HepG2 (cell line): ENCODE results near the gene SAMSN1. TPM values are rescaled to one million over a fixed set of nuclear protein-coding genes. Genes with fewer than 3 reads are reported as not detected.

ENCODE experiments used
- ATAC-seq: fragments of 200-7000 bp; cut with Tn5 transposase; 3 replicates; pipeline ENCODE4 v1.9.1; 2020; ENCODE audit warnings: mild to moderate bottlenecking, moderate library complexity
- BruUV-seq: library from RNA; stranded (reverse); fragments of 400-500 nt; replicated peaks from 2 replicates; lab custom pipeline; 2021; lab: Mats Ljungman, UMichigan
- CTCF ChIA-PET: fragments of 300-600 bp; formaldehyde crosslinking; extraction: SDS; loops from one replicate; lab custom pipeline; 2021; ENCODE audit warnings: low total read pairs, inconsistent platforms, low intra/inter-chr PET ratio; lab: Yijun Ruan, JAX
- POLR2A ChIA-PET: fragments of 350-600 bp; sonication (Branson Sonifier 250); formaldehyde crosslinking; loops from one replicate; lab custom pipeline; 2020; ENCODE audit warnings: antibody characterized with exemption, inconsistent platforms; lab: Yijun Ruan, JAX
- DNase-seq: peaks from one replicate; pipeline ENCODE4 v3.0.0-alpha.2; 2015; ENCODE audit warnings: low spot score
- FAIRE-seq: peaks from 3 replicates; lab custom pipeline; 2011; peaks lifted over from hg19 to GRCh38; lab: Jason Lieb, UNC
- H2AFZ ChIP-seq: one replicate; pipeline ENCODE4 v1.6.1; 2011; ENCODE audit warnings: low read length, inconsistent platforms
- H3K27ac ChIP-seq: fragments of 300-600 bp; 3 replicates; pipeline ENCODE4 v1.8.0; 2011; ENCODE audit warnings: mixed run types, mild to moderate bottlenecking, mixed read lengths, low read length, inconsistent platforms; ENCODE audit not compliant: insufficient read depth; ENCODE audit errors: extremely low read length
- H3K27me3 ChIP-seq, 2 experiments: fragments of 200-600 bp in 1 of 2; 2 replicates in 1 of 2; 3 replicates in 1 of 2; pipeline versions ENCODE4 v1.6.0 to v1.8.0; 2011; ENCODE audit warnings: low read length in 2 of 2, mild to moderate bottlenecking in 2 of 2, moderate library complexity in 2 of 2, inconsistent platforms in 1 of 2; ENCODE audit not compliant: insufficient read depth in 2 of 2, control insufficient read depth in 1 of 2
- H3K36me3 ChIP-seq, 2 experiments: fragments of 200-600 bp in 1 of 2; replicated peaks in 1 of 2; 2 replicates in 1 of 2; 3 replicates in 1 of 2; pipeline versions ENCODE4 v1.5.1 to v1.8.0; 2011; ENCODE audit warnings: low read length in 2 of 2, inconsistent platforms in 1 of 2; ENCODE audit not compliant: insufficient read depth in 2 of 2, control insufficient read depth in 1 of 2
- H3K4me1 ChIP-seq: 2 replicates; pipeline ENCODE4 v1.5.1; 2012; ENCODE audit warnings: low read length, inconsistent platforms; ENCODE audit not compliant: insufficient read depth
- H3K4me2 ChIP-seq: 2 replicates; pipeline ENCODE4 v1.6.0; 2011; ENCODE audit warnings: low read depth, low read length, inconsistent platforms
- H3K4me3 ChIP-seq, 3 experiments: fragments of 200-600 bp in 1 of 3; sonication (generic), shearing (Covaris generic) in 1 of 3; replicated peaks in 1 of 3; 2 replicates each; pipeline ENCODE4 v1.5.1; 2011 to 2016; ENCODE audit warnings: low read length in 3 of 3, inconsistent platforms in 2 of 3, low read depth in 2 of 3, mild to moderate bottlenecking in 2 of 3, control low read depth in 1 of 3, mixed read lengths in 1 of 3; ENCODE audit not compliant: insufficient read depth in 1 of 3
- H3K79me2 ChIP-seq: one replicate; pipeline ENCODE4 v1.6.1; 2011; ENCODE audit warnings: low read length, inconsistent platforms; ENCODE audit not compliant: insufficient read depth
- H3K9ac ChIP-seq: 2 replicates; pipeline ENCODE4 v1.6.0; 2011; ENCODE audit warnings: mild to moderate bottlenecking, low read depth, low read length, inconsistent platforms; ENCODE audit not compliant: insufficient read depth
- H3K9me3 ChIP-seq: 2 replicates; pipeline ENCODE4 v1.5.1; 2012; ENCODE audit warnings: mild to moderate bottlenecking, low read length
- H4K20me1 ChIP-seq: 2 replicates; pipeline ENCODE4 v1.6.0; 2011; ENCODE audit warnings: inconsistent platforms, mild to moderate bottlenecking, low read length, moderate library complexity; ENCODE audit not compliant: insufficient read depth
- GATAD1 ChIP-seq: IDR thresholded peaks from 2 replicates; pipeline ENCODE4 v1.6.1; 2016; ENCODE audit warnings: missing genetic modification reagents, missing compliant biosample characterization
- GTF2F1 ChIP-seq: fragments of 150-350 bp; IDR thresholded peaks from 2 replicates; pipeline ENCODE4 v1.6.1; 2014; ENCODE audit warnings: low read length
- MTA1 ChIP-seq: sonication (generic); formaldehyde crosslinking; IDR thresholded peaks from 2 replicates; pipeline ENCODE4 v1.4.0; 2020; ENCODE audit warnings: missing genetic modification reagents, mild to moderate bottlenecking, borderline replicate concordance
- PAWR ChIP-seq: sonication (generic); formaldehyde crosslinking; IDR thresholded peaks from 2 replicates; pipeline ENCODE4 v1.4.0; 2020; ENCODE audit warnings: missing genetic modification reagents, mild to moderate bottlenecking, borderline replicate concordance
- PREB ChIP-seq: sonication (generic); formaldehyde crosslinking; IDR thresholded peaks from 2 replicates; pipeline ENCODE4 v1.4.0; 2020; ENCODE audit warnings: missing genetic modification reagents
- ZBTB21 ChIP-seq: sonication (generic); formaldehyde crosslinking; IDR thresholded peaks from 2 replicates; pipeline ENCODE4 v1.4.0; 2020; ENCODE audit warnings: missing genetic modification reagents
- ZNF160 ChIP-seq: sonication (generic); formaldehyde crosslinking; IDR thresholded peaks from 2 replicates; pipeline ENCODE4 v1.8.0; 2022; ENCODE audit warnings: mild to moderate bottlenecking, inconsistent platforms, missing genetic modification reagents
- ZNF20 ChIP-seq: sonication (generic); formaldehyde crosslinking; IDR thresholded peaks from 2 replicates; pipeline ENCODE4 v1.4.0; 2020; ENCODE audit warnings: mild to moderate bottlenecking, moderate library complexity, missing genetic modification reagents
- ZNF230 ChIP-seq: sonication (generic); formaldehyde crosslinking; IDR thresholded peaks from 2 replicates; pipeline ENCODE4 v1.4.0; 2020; ENCODE audit warnings: mild to moderate bottlenecking, missing genetic modification reagents
- ZNF30 ChIP-seq: sonication (generic); formaldehyde crosslinking; IDR thresholded peaks from 2 replicates; pipeline ENCODE4 v1.5.0; 2020; ENCODE audit warnings: mild to moderate bottlenecking, missing genetic modification reagents
- ZNF543 ChIP-seq: sonication (generic); formaldehyde crosslinking; IDR thresholded peaks from 2 replicates; pipeline ENCODE4 v1.4.0; 2020; ENCODE audit warnings: mild to moderate bottlenecking, missing genetic modification reagents
- ZNF770 ChIP-seq: sonication (generic); formaldehyde crosslinking; IDR thresholded peaks from 2 replicates; pipeline ENCODE4 v1.5.0; 2020; ENCODE audit warnings: mild to moderate bottlenecking, missing genetic modification reagents
- WGBS: methylation state at CpG from one replicate; pipeline ENCODE4 v1.1.6; 2017; ENCODE audit warnings: low lambda C conversion rate; 5-methylcytosine and 5-hydroxymethylcytosine counted together
- in situ Hi-C: cut with HindIII; loops from 2 replicates; pipeline ENCODE4 v1.10.0; 2017; ENCODE audit warnings: low pct_unique_long_range_greater_than_20kb; ENCODE audit not compliant: extremely low pct_ligation_motif_present
- intact Hi-C: fragments of 100-400 bp; cut with micrococcal nuclease; formaldehyde crosslinking; loops from one replicate; pipeline ENCODE4 v1.10.0; 2022; ENCODE audit not compliant: unreplicated experiment
- polyA plus RNA-seq, 8 experiments: library from polyadenylated mRNA; depleted of rRNA in 3 of 8; stranded (reverse) in 7 of 8; unstranded in 1 of 8; fragments of >200 nt; fragmentation: Illumina TruSeq in 4 of 8; extraction: Trizol in 4 of 8; gene quantifications; 2 replicates each; pipeline versions ENCODE4 v1.2.1 to v1.2.3, GENCODE V29; 2011 to 2016; ENCODE audit warnings: low read depth in 4 of 8, missing spikeins in 1 of 8, mixed read lengths in 1 of 8; ENCODE audit not compliant: insufficient read depth in 1 of 8
- total RNA-seq, 5 experiments: library from RNA; depleted of rRNA; stranded (reverse); fragments of >200 nt; fragmentation: Illumina TruSeq; extraction: Trizol; gene quantifications; 2 replicates each; pipeline ENCODE4 v1.2.3, GENCODE V29; 2016; ENCODE audit warnings: low read depth in 1 of 5
- TF ChIP-seq, protein P1 (sequence below): sonication (generic); formaldehyde crosslinking; IDR thresholded peaks from 2 replicates; pipeline ENCODE4 v1.8.0; 2022; ENCODE audit warnings: mild to moderate bottlenecking, missing genetic modification reagents, borderline replicate concordance

The SAMSN1 gene
- total and polyA plus RNA-seq, 2 of the 13 experiments (the other 11 are each of a cell fraction or from before 2014, with no cell fraction given) = 0.09 TPM; not detected in 1

- no peak overlapping the region for H2AFZ ChIP-seq
- no peak for ATAC-seq
- no TSS peak for BruUV-seq
- H3K27ac ChIP-seq = no peak overlapping the region
- CTCF ChIA-PET = no interaction called here
- TF ChIP-seq ZNF230 (no peak), GTF2F1 (no peak), ZNF543 (CRISPR knock-in tag) (no peak), PAWR (CRISPR knock-in tag) (no peak), PREB (CRISPR knock-in tag) (no peak), MTA1 (no peak), ZNF30 (CRISPR knock-in tag) (no peak), GATAD1 (no peak), ZNF770 (CRISPR knock-in tag) (no peak), ZNF160 (CRISPR knock-in tag) (no peak), ZBTB21 (CRISPR knock-in tag) (no peak), ZNF20 (CRISPR knock-in tag) (no peak)
- TF ChIP-seq, protein P1, sequence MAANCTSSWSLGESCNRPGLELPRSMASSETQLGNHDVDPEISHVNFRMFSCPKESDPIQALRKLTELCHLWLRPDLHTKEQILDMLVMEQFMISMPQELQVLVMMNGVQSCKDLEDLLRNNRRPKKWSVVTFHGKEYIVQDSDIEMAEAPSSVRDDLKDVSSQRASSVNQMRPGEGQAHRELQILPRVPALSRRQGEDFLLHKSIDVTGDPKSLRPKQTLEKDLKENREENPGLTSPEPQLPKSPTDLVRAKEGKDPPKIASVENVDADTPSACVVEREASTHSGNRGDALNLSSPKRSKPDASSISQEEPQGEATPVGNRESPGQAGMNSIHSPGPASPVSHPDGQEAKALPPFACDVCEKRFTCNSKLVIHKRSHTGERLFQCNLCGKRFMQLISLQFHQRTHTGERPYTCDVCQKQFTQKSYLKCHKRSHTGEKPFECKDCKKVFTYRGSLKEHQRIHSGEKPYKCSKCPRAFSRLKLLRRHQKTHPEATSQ (CRISPR knock-in tag) = no peak
- TF ChIP-seq, all 625 proteins: peak for 0
- Histone ChIP-seq H3K9me3 (no peaks in the 10 kb centered on the region), H3K79me2 (no peaks in the 10 kb centered on the region), H3K4me3 (no peak overlapping the region), H3K36me3 (no peaks in the 10 kb centered on the region), H3K4me2 (no peak overlapping the region), H4K20me1 (no peaks in the 10 kb centered on the region), H3K4me1 (no peaks in the 10 kb centered on the region), H3K27me3 (no peaks in the 10 kb centered on the region; a peak in 1 of 5 replicates), H3K9ac (no peak overlapping the region)
- in situ Hi-C loops (no loop called here), intact Hi-C loops (no loop called here)
- POLR2A ChIA-PET = no interaction called here
- no peak for DNase-seq
- FAIRE-seq = no peak
- 15% methylated on average over 7 of the region's 7 CpGs for WGBS
Observed at GRCh38 chr21:14482165-14482564, 64.0 kb downstream of the SAMSN1 start.
